HG03064 (cell line): Measurements from ENCODE around the gene CCDC152.
"Not testable (repeated sequence)": the region's sequence is repeated elsewhere in the genome, so short reads cannot be mapped to it uniquely, and the experiment has no call there.

Experiments
- ATAC-seq: cut with Tn5 transposase; IDR thresholded peaks from one replicate; pipeline ENCODE4 v1.9.1; 2021; ENCODE audit warnings: low read depth; ENCODE audit not compliant: unreplicated experiment

The CCDC152 gene

DNA sequence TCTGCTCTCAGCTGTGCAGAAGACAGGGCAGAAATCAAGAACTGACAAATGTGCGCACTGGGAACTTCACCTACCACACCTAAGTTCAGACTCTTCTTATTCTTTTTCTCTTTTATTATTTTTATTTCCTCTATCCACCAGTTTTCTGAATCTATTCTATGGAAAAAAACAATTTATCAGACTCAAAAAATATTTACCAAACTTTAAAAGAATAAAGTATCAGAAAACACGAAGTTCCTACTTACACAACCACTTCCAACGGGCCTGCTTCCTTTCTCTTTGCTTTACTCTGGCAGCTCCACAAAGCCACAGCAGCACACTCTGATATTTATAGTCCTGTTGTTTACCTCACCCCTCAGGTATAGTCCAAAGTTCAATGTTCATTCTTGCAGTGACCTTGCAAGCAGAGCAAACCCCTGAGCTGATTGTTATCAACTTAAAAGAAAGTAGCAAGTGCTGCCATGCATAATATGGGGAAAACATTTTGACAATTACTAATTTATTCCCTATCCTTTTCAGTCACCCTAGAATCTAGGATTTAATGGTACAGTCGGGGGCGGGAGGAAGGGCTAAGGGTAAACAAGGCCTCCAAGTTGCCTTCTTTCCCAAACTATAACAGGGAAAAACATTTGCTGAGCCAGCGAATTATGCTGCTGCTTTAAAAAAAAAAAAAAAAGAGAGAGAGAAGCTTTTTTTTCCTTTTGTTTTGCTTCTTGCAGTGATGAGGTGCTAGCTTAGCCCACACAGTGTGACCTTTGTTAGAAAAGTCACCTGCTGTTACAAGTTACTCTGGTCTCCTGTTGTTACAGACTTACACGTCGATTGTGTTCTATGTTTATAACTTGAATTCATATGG is 55.2 kb downstream of the CCDC152 start, which contains the start of gene SELENOP:
TSS of gene SELENOP (minus strand) at position 302 of the 856 bp plus-strand sequence. CDS start 3,539 bp downstream, outside the sequence.
- no peak for ATAC-seq

DNA sequence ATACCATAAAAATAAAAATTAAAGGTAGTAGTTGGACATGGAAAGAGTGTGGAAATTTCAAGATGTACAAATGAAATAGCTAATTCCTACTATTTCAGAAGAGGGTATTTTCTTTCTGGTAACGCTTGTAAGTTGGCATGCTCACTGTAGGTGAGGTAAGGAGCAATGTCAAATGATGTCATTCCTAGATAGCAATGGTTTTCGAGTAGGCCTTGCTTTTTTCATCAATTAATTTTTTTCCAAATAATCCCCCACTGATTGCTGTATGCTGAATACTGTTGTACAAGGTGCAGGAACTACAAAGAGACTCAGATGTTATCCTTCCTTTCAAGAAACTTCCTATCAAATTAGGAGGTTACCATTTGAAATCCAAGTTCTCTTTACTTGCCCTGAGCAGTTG is 56.0 kb downstream of the CCDC152 start:
- no peak for ATAC-seq

DNA sequence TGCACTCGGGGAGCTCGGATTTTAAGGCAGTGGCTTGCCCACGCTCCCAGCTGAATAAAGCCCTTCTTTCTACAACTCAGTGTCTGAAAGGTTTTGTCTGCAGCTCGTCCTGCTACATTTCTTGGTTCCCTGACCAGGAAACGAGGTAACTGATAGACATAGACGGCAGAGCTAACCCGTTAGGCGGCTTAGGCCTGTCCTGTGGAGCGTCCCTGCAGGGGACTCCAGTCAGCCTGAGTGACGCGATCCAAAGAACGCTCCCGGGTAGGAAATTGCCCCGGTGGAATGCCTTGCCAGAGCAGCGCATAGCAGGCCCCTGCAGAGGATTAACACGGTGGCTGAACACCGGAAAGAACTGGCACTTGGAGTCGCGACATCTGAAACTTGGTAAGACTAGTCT is 56.9 kb downstream of the CCDC152 start:
- ATAC-seq, result no peak

DNA sequence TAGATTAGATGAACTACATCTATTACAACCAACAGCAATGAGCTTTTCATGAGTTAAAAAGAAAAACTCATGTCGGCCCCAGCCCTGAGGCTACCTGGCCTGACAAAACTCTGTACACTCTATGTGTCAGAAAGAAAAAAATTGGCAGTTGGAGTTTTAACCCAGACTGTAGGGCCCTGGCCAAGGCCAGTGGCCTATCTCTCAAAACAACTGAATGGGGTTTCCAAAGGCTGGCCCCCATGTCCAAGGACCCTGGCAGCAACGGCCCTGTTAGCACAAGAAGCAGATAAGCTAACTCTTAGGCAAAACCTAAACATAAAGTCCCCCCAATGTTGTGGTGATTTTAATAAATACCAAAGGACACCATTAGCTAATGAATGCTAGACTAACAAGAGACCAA is 59.9 kb downstream of the CCDC152 start:
- not testable (repeated sequence) for ATAC-seq

DNA sequence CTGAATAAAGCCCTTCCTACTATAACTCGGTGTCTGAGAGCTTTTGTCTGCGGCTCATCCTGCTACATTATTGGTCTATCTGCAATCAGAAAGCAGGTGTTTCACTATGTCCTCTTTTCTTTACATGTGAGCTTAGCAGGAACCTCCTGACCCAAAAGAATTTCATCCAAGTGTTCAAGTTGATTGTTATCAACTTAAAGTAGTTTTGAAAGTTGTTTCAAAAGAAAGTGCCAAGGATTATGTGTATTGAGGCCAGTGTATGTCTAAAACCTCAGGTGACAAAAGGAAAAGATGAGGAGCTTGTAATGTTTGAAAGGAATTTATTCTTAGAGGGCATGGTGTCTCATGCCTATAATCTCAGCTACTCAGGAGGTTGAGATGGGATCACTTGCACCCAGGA is 63.1 kb downstream of the CCDC152 start:
- ATAC-seq, result no peak

DNA sequence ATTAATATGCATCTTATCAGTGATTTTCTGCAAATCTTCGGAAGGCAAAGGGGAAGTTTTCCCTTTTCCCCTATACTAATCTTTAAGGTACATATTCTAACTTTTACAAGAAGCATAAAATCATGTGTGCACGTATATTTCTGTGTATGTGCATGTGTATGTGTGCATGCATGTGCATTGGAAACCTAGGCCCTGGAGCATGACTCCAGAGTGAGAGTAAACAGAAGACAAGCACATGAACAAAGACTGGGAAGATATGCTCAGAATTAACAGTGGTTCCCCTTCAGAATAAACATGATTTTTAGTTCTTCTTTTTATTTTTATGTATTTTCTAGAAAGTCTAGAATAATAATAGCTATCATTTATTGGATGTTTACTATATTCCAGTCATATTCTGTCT is 65.9 kb downstream of the CCDC152 start:
- ATAC-seq, result no peak

DNA sequence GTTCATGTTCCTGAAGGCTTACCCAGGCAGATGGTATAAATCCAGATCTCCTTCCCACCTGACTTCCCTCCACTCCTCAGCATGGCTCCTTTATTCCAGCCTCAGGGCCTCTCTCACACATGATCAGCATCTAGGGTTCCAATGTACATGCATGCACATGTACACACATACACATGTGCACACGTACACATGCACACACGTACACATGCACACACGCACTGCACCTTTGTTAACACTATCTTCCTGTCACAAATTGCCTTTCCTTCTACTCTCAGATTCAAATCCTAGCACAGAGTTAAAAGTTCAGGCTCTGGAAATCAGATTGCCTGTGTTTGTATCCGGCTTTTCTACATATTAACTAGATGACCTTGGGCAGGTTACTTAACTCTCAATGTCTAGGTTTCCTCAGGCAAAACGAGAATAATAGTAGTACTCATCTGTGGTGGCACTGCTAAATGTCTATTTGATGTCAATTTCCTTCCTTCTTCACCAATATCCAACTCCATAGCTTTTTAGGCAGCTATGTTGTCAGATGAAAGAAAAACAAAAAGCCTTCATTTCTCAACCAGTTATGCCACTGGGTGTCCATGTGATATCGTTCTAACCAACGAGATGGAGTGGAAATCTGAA is 67.8 kb downstream of the CCDC152 start:
- no peak for ATAC-seq

DNA sequence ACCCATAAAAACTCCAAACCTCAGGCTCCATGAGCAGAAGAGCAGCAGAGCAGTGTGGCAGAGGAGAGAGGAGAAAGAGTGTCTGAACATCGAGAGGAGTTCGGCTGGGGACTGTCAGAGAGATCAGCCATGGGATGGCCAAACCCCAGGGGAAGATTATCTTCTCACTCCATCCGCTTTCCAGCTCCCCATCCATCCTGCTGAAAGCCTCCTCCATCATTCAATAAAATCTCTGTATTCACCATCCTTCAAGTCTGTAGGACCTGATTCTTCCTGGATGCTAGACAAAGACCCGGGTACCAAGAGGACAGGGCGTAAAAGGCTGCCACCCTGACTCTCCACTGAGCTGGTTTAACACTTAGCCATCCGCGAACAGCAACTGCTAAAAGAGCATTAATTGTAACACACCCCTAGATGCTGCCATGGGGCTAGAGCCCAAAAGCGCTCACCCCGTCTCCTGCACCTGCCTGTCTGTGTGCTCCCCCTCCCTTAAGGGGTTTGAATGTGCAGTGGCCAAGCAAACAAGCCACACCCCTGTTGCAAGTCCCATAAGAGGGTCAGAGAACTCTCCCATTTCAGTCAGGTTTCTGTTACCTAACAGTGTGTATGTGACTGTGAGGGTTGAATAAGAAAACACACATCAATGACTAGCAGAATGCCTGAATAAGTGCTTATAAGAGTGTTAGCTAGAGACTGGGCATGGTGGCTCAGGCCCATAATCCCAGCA is 69.0 kb downstream of the CCDC152 start:
- ATAC-seq, result no peak

DNA sequence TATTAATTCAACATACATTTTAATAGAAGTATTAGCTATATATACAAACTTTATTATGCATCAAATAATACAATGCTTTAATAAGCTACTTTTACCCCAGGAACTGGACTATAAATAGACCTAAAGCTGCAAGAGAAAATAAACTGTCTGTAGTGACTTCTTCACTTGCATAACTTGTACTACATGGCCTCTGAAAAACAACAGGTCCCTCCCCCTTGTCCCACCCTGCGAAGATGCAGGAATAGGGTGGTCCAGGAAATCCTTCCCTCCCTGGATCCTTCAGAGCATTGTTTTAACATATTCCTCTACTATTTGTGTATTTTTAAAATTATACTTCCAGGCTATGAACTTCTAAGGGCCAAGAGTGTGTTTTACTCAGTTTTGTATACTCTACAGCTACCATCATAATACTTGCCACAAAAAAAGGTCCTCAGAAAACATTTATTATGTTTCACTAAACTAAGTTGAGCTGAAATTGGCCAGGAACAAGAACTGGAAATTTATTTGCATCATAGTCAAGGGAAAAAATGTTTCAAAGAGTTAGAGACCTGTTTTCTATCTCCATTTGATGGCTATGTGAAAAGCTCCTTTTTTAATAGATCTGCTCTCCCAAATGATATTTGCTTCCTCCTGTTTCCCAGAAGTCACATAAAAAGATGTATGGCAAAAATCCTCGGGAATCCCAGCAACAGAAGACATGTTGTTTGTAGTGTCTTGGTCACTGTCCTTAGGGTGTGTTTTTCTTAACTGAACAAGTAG is 70.3 kb downstream of the CCDC152 start:
- no peak for ATAC-seq

DNA sequence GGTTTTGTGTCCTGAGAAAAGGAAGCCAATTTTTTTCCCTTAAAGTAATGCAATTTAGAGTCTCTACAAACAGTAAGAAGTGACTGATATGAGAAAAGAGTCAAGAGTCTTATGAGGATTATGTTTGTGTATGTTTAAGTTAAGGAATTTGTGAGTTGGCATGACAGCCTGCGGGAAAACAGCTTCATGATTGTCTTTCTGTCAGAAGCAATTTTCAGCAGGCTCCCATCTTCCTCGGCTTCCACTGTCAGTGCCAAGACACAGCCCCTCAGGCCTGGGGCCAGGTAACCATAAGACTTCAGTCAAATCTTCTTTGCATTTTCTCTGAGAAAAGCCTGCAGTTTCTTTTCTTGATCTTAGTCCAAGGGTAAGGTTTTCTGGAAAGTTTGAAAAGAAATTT is 72.1 kb downstream of the CCDC152 start:
- ATAC-seq, result no peak

DNA sequence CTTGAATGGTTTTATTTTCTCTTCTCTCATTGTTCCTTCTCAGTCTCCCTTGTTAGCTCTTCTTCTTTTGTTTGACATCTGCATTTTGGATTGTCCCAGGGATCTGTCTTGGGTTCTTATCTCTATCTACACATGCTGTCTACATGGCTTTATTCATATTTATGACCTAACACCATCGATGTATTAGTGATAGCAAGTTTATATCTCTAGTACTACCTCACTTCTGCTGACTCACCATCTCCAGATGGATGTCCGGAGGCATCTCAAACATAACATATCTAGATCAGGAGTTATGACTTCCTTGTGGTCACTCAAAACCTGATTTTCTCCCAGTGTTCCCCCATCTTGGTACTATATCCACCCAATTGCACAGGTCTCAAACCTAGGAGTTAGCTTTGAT is 74.3 kb downstream of the CCDC152 start:
- no peak for ATAC-seq

DNA sequence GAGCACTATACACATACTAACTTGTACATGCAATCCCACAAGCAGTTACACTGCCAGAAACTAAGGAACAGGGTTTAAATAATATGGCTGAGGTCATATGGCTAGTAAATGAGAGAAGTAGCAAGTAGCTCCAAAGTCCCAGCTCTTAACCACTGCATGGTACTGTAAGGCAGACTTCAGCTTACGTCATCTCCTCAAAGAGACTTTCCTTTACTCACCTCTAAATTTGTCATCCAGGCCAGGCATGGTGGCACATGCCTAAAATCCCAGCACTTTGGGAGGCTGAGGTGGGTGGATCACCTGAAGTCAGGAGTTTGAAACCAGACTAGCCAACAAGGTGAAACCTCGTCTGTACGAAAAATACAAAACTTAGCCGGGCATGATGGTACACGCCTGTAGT is 75.4 kb downstream of the CCDC152 start:
- ATAC-seq, result no peak

DNA sequence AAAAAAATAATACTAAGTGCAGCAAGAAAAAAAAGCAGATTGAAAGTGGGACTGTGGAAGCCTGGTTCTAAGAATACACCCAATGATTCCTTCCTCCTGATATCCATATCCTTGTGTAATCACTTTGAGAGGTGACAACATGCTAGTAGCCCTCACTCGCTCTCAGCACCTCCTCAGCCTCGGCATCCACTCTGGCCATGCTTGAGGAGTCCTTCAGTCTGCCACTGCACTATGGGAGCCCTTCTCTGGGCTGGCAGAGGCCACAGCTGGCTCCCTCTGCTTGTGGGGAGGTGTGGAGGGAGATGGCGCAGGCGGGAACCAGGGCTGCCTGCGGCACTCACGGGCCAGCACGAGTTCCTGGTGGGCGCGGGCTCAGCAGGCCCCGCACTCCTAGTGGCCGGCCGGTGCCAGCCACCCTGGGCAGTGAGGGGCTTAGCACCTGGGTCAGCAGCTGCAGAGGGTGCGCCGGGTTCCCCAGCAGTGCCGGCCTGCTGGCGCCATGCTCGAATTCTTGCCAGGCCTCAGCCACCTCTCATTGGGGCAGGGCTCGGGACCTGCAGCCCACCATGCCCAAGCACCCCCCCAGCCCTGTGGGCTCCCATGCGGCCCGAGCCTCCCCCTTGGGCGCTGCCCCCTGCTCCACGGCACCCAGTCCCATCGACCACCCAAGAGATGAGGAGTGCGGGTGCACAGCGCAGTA is 79.6 kb downstream of the CCDC152 start:
- no peak for ATAC-seq

DNA sequence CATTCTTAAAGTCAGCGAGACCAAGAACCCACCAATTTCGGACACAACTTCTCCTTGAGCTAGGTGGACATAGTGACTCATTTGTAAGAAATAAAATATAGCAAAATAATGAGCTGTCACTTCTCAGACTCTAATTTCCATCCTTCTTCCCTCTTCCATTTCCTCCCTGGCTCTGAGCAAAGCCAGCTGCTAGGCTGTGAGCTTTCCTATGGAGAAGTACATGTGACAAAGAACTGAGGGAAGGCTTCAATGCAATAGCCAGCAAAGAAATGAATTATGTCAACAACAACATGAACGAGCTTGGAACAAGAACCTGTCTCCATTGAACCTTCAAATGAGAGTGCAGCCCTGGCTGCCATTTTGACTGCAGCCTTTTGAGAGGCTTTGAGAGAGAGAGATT is 81.0 kb downstream of the CCDC152 start:
- no peak for ATAC-seq

DNA sequence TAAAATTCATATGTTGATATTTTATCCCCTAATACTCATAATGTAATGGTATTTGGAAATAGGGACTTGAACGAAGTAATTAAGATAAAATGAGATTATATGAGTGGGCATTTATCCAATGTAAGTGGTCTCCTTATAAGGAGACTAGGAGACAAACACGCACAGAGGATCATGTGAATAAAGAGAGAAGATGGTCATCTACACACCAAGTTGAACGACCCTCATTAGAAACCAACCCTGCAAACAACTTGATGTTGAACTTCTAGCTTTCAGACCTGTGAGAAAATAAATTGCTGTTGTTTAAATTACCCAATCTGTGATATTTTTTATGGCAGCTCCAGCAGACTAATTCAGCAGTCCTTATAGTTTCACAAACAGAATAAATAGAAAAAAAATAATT is 82.6 kb downstream of the CCDC152 start:
- no peak for ATAC-seq

DNA sequence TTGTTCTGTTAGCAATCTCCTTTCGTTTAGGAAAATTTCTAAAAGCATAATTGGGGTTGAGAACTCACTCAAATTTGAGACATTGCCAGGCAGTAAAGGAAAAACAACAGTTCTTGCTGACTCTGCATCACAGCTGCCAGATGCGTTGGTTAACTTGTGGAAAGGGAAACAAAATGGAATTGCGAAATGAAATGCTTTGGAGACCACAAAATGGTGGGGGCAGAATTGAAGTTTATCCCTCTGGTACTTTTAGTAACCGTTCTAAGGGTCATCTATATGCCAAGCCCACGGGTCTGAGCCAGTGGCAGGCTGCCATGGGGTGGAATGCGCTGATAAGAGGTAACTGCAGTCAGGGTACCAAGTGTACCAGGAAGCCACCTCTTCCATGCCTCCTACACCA is 83.7 kb downstream of the CCDC152 start:
- ATAC-seq, result no peak

DNA sequence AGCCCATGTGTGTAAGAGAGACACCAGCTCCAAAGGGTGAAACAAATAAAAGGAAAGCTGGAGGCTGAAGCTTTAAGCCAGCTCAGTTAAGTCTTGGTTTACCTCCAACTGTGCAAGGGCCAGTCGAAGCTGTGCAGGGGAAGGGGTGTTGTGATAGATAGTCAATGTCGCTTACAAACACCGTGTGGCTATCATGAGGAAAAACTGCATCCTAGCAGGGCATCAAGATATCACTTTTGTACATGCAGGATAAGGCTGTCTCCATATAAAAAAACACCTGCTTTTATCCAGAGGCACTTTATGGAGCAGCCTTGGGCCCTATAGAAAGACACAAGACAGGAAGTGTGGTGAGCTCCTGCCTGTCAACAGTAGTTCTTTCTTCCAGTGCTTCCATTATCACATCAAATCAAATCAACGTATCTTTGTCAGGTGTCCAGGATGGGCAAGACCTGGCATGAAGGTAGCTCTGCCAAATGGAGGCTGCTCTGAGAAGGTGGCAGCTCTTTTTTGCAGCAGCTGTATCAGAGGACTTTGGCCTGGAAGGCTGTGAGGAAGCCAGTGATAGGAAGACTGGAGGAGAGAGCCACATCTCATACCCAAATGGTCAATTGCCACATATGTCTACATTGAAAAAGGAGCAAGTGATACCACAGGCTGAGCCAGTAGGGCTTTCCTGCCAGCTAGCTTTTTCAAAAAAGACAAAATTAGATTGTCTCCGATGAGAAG is 84.4 kb downstream of the CCDC152 start:
- no peak for ATAC-seq

DNA sequence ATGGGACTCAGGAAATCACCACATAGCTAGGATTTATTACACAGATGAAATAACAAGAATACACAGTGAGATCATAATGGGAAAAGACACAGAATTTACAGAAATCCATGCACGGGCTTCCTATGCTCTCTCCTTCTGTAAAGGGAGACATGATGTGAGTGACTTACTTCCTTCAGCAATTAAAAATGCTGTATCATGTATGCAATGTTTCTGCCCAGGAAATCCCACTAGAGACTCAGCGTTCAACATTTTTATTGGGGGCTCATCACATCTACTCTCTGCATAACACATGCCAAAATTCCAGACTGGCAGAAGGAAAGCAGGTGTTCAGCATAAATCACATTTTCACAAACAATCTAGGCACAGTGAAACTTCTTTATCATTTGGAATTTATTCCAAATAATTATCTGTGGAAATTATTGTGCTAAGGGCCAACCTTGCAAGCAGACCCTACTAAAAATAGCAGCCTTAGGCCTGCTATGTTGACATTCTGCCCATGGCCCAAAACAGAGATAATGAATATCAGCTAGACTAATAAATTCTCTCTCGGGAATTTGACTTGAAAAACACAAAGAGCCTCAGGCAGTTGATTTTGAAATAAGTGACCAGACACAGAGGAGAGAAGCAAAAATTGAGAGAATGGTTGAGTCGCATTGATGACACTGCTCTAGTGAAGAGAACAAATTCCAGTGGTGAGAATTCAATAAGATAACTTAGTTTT is 86.5 kb downstream of the CCDC152 start:
- no peak for ATAC-seq
